ENCODE measurements around the gene IRS1. TPM values are rescaled to one million over a fixed set of nuclear protein-coding genes. Genes with fewer than 3 reads are reported as not detected.

IRS1 gene
- total RNA-seq, 1 experiment from 2014 or later = 38.8 TPM

DNA sequence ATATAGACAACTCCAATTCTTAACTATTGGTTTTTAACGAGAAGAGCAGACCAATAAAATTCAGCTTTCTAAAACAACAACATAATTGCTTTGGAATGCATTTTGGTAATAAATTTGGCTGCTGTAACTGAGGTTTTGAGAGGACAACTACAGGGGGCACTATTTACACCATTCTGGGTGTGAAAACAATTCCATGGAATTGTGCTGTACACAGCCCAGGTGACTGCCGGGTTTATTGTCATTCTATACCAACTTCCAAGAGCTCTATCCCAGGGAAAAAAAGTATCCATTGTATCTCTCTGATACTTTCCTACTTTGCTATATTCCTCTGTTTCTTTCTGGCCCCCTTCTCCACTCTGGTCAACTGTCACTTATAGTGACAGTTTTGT is 38.4 kb downstream of the IRS1 start:
- Histone ChIP-seq H3K4me3 (ENCODE audit: low read length) (no peak overlapping the region), H2AFZ (ENCODE audit: low read length) (no peak overlapping the region), H4K20me1 (ENCODE audit: low read length) (no peaks in the 10 kb centered on the region), H3K4me1 (ENCODE audit: insufficient read depth, low read length) (peaks cover 35% of the 10 kb centered on the region), H3K9ac (ENCODE audit: low read length) (no peak overlapping the region), H3K27me3 (ENCODE audit: low read length) (no peaks in the 10 kb centered on the region), H3K4me2 (ENCODE audit: low read length) (peak overlapping the region; percentile 8; the same call in 1 of the 2 replicates), H3K79me2 (ENCODE audit: low read length) (peaks cover 93% of the 10 kb centered on the region), H3K9me3 (ENCODE audit: low read length) (no peaks in the 10 kb centered on the region), H3K9me2 (replicated peaks; ENCODE audit: low read length) (no peaks in the 10 kb centered on the region), H3K36me3 (ENCODE audit: low read depth, low read length) (peaks cover 37% of the 10 kb centered on the region), H3K27ac (ENCODE audit: low read length) (no peak overlapping the region), H3F3A (ENCODE audit: low read length, unreplicated experiment) (no peaks in the 10 kb centered on the region)
- BruUV-seq (replicated peaks) = no TSS peak
- CTCF ChIA-PET = no interaction called here
- TF ChIP-seq EZH2 (IDR thresholded peaks at IDR 0.05; ENCODE audit: low read length, unreplicated experiment) (no peak), EZH2phosphoT487 (IDR thresholded peaks at IDR 0.05; ENCODE audit: borderline replicate concordance, low read length) (no peak)
- TF ChIP-seq, protein P1, sequence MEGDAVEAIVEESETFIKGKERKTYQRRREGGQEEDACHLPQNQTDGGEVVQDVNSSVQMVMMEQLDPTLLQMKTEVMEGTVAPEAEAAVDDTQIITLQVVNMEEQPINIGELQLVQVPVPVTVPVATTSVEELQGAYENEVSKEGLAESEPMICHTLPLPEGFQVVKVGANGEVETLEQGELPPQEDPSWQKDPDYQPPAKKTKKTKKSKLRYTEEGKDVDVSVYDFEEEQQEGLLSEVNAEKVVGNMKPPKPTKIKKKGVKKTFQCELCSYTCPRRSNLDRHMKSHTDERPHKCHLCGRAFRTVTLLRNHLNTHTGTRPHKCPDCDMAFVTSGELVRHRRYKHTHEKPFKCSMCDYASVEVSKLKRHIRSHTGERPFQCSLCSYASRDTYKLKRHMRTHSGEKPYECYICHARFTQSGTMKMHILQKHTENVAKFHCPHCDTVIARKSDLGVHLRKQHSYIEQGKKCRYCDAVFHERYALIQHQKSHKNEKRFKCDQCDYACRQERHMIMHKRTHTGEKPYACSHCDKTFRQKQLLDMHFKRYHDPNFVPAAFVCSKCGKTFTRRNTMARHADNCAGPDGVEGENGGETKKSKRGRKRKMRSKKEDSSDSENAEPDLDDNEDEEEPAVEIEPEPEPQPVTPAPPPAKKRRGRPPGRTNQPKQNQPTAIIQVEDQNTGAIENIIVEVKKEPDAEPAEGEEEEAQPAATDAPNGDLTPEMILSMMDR (conservative IDR thresholded peaks at IDR 0.05; ENCODE audit: low read depth, low read length) = 0 out of 2 replicates have a peak, but pooled peaks have one; percentile 12
- POLR2A ChIA-PET (ENCODE audit: unreplicated experiment) = interaction anchor here (0.6 kb wide), 1 partner anchor 13 kb away, joined by 5 read pairs; no protein-coding TSS in a partner anchor
- intact Hi-C loops (cut with micrococcal nuclease) = no loop called here
- ATAC-seq = no peak
- no peak for DNase-seq

DNA sequence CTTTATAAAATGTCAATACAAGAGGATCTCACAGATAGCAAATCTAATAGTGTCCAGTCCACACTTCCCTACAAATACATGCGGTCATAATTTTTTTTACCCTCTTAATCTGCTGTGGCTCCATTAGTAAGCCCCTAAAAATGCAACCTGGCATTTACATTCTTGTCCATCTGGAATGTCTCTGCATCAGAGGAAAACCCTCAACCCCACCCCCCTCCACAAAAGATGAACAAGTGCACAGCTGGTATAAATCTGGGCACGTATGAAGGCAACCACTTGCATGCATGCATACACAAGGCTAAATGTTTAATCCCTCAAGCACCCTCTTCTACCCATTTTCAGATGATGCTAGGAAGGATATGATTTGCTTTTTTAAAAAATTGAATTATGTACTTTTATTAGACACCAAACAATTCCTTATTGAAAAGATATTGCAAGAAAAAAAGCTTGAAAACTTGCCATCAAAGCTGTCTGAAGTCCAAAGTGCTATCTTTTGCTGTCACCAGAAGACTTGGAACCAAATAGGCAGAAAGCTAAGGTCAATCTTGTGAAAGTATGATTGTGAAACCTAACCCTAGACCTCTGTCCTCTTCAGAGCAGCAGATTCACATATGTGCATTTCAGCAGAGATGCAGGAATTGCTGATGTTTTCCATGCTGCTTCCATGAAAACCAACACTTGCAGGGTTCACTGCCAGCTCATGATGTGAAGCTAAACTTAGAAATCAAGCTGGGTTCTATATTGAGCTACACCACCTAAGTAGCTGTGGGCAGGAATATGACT is 39.0 kb downstream of the IRS1 start:
- DNase-seq = peak; percentile 65
- no peaks in the 10 kb centered on the region for H3K27me3 ChIP-seq (ENCODE audit: low read length)
- ATAC-seq = peak; percentile 29
- peaks cover 35% of the 10 kb centered on the region for H3K36me3 ChIP-seq (ENCODE audit: low read depth, low read length)
- no peak overlapping the region for H3K4me3 ChIP-seq (ENCODE audit: low read length)
- H3K27ac ChIP-seq (ENCODE audit: low read length) = no peak overlapping the region
- peaks cover 40% of the 10 kb centered on the region for H3K4me1 ChIP-seq (ENCODE audit: insufficient read depth, low read length)
- POLR2A ChIA-PET (ENCODE audit: unreplicated experiment) = interaction anchor here (0.6 kb wide), 1 partner anchor 14 kb away, joined by 5 read pairs; no protein-coding TSS in a partner anchor
- BruUV-seq (replicated peaks) = no TSS peak
- peak overlapping the region; percentile 8; the same call in 1 of the 2 replicates for H3K4me2 ChIP-seq (ENCODE audit: low read length)
- H3K9me3 ChIP-seq (ENCODE audit: low read length) = no peaks in the 10 kb centered on the region
- CTCF ChIA-PET = no interaction called here
- H4K20me1 ChIP-seq (ENCODE audit: low read length) = no peaks in the 10 kb centered on the region
- TF ChIP-seq EZH2phosphoT487 (IDR thresholded peaks at IDR 0.05; ENCODE audit: borderline replicate concordance, low read length) = no peak
- TF ChIP-seq, protein P1 (conservative IDR thresholded peaks at IDR 0.05; ENCODE audit: low read depth, low read length) = no peak
- TF ChIP-seq EZH2 (IDR thresholded peaks at IDR 0.05; ENCODE audit: low read length, unreplicated experiment) = no peak
- H3K79me2 ChIP-seq (ENCODE audit: low read length) = peaks cover 95% of the 10 kb centered on the region
- H2AFZ ChIP-seq (ENCODE audit: low read length) = no peak overlapping the region
- no peak overlapping the region for H3K9ac ChIP-seq (ENCODE audit: low read length)
- H3K9me2 ChIP-seq (replicated peaks; ENCODE audit: low read length) = no peaks in the 10 kb centered on the region
- H3F3A ChIP-seq (ENCODE audit: low read length, unreplicated experiment) = no peaks in the 10 kb centered on the region
- intact Hi-C loops (cut with micrococcal nuclease) = no loop called here

DNA sequence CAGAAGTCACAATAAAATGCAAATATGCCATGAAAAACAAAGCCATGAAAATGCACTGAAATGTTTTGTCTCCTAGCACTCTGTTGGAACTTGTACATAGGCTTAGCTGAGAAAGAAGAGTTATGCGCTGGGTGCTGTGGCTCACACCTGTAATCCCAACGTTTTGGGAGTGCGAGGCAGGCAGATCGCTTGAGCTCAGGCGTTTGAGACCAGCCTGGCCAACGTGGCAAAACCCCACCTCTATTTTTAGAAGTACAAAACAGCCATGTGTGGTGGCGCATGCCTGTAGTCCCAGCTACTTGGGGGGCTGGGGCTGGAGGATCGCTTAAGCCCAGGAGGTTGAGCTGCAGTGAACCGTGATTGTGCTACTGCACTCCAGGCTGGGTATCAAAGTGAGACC is 39.9 kb downstream of the IRS1 start:
- Histone ChIP-seq H3K4me2 (ENCODE audit: low read length) (no peak overlapping the region), H3K9me2 (replicated peaks; ENCODE audit: low read length) (no peaks in the 10 kb centered on the region), H3K9me3 (ENCODE audit: low read length) (no peaks in the 10 kb centered on the region), H3K4me3 (ENCODE audit: low read length) (no peak overlapping the region), H3K27ac (ENCODE audit: low read length) (no peak overlapping the region), H3K27me3 (ENCODE audit: low read length) (no peaks in the 10 kb centered on the region), H4K20me1 (ENCODE audit: low read length) (no peaks in the 10 kb centered on the region), H2AFZ (ENCODE audit: low read length) (no peak overlapping the region), H3K36me3 (ENCODE audit: low read depth, low read length) (peaks cover 28% of the 10 kb centered on the region), H3K4me1 (ENCODE audit: insufficient read depth, low read length) (peaks cover 49% of the 10 kb centered on the region), H3K9ac (ENCODE audit: low read length) (no peak overlapping the region), H3K79me2 (ENCODE audit: low read length) (peaks cover 95% of the 10 kb centered on the region), H3F3A (ENCODE audit: low read length, unreplicated experiment) (no peaks in the 10 kb centered on the region)
- no TSS peak for BruUV-seq (replicated peaks)
- no peak for TF ChIP-seq EZH2 (IDR thresholded peaks at IDR 0.05; ENCODE audit: low read length, unreplicated experiment)
- no peak for TF ChIP-seq EZH2phosphoT487 (IDR thresholded peaks at IDR 0.05; ENCODE audit: borderline replicate concordance, low read length)
- TF ChIP-seq, protein P1 (conservative IDR thresholded peaks at IDR 0.05; ENCODE audit: low read depth, low read length) = no peak
- ChIA-PET POLR2A (ENCODE audit: unreplicated experiment) (no interaction called here), CTCF (no interaction called here)
- ATAC-seq (no peak), DNase-seq (no peak)
- intact Hi-C loops (cut with micrococcal nuclease) = no loop called here

Measured in PC-3 (cell line).